ENCODE results near the gene GMPS. TPM values are rescaled to one million over a fixed set of nuclear protein-coding genes. Genes with fewer than 3 reads are reported as not detected.
"Not testable (repeated sequence)": the region's sequence is repeated elsewhere in the genome, so short reads cannot be mapped to it uniquely, and the experiment has no call there.

The GMPS gene
- 33.7 and 41.7 TPM in 2 replicates for total RNA-seq

GRCh38 chr3:155870133-155870944 is at the start of gene GMPS:
TSS of gene GMPS (plus strand) at chr3:155870650. CDS start at chr3:155870871, 221 bp downstream.
- Histone ChIP-seq H3K4me3 (ENCODE audit: low read depth, low read length) (peak within 1 kb of the TSS; percentile 99), H3K27me3 (ENCODE audit: control insufficient read depth, insufficient read depth, low read length) (no peaks in the 10 kb centered on the region), H3K36me3 (ENCODE audit: control insufficient read depth, insufficient read depth, low read length) (no peaks in the 10 kb centered on the region)
- TF ChIP-seq, protein P1, sequence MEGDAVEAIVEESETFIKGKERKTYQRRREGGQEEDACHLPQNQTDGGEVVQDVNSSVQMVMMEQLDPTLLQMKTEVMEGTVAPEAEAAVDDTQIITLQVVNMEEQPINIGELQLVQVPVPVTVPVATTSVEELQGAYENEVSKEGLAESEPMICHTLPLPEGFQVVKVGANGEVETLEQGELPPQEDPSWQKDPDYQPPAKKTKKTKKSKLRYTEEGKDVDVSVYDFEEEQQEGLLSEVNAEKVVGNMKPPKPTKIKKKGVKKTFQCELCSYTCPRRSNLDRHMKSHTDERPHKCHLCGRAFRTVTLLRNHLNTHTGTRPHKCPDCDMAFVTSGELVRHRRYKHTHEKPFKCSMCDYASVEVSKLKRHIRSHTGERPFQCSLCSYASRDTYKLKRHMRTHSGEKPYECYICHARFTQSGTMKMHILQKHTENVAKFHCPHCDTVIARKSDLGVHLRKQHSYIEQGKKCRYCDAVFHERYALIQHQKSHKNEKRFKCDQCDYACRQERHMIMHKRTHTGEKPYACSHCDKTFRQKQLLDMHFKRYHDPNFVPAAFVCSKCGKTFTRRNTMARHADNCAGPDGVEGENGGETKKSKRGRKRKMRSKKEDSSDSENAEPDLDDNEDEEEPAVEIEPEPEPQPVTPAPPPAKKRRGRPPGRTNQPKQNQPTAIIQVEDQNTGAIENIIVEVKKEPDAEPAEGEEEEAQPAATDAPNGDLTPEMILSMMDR (IDR thresholded peaks at IDR 0.05; ENCODE audit: insufficient read depth, low read length, poor library complexity, severe bottlenecking), result peak; percentile 29
- peak; percentile 60 for DNase-seq (ENCODE audit: low read depth)

GRCh38 chr3:155828490-155829098 is 41.9 kb upstream of the GMPS start:
- H3K36me3 ChIP-seq (ENCODE audit: control insufficient read depth, insufficient read depth, low read length); DNase-seq (ENCODE audit: low read depth); H3K4me3 ChIP-seq (ENCODE audit: low read depth, low read length); H3K27me3 ChIP-seq (ENCODE audit: control insufficient read depth, insufficient read depth, low read length): not testable (repeated sequence)

- no peaks in the 10 kb centered on the region for H3K36me3 ChIP-seq (ENCODE audit: control insufficient read depth, insufficient read depth, low read length)
- H3K27me3 ChIP-seq (ENCODE audit: control insufficient read depth, insufficient read depth, low read length), result no peaks in the 10 kb centered on the region
- DNase-seq (ENCODE audit: low read depth), result no peak
- no peak overlapping the region for H3K4me3 ChIP-seq (ENCODE audit: low read depth, low read length)
- TF ChIP-seq, protein P1 (IDR thresholded peaks at IDR 0.05; ENCODE audit: insufficient read depth, low read length, poor library complexity, severe bottlenecking), result no peak
Measured at GRCh38 chr3:155835341-155836071, 34.9 kb upstream of the GMPS start.

DNA sequence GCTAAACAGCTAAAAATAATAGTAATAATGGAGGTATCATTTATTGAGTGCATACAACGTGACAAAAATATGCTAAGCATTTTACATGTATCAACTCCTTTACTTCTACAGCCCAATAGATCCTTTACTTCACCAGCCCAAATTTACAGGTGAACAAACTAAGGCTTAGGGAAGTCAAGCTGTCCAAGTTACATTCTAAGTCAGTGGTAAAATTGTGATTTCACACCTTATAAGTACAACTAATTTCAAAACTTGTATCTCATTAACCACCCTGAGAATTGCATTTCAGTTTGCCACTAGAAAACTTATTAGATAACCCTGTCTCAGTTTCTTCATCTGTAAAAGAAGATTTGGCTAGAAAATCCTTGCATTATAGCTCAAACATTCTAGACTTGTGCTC is 26.9 kb upstream of the GMPS start:
- Histone ChIP-seq H3K4me3 (ENCODE audit: low read depth, low read length) (no peak overlapping the region), H3K27me3 (ENCODE audit: control insufficient read depth, insufficient read depth, low read length) (no peaks in the 10 kb centered on the region), H3K36me3 (ENCODE audit: control insufficient read depth, insufficient read depth, low read length) (no peaks in the 10 kb centered on the region)
- no peak for DNase-seq (ENCODE audit: low read depth)
- TF ChIP-seq, protein P1 (IDR thresholded peaks at IDR 0.05; ENCODE audit: insufficient read depth, low read length, poor library complexity, severe bottlenecking), result no peak

DNA sequence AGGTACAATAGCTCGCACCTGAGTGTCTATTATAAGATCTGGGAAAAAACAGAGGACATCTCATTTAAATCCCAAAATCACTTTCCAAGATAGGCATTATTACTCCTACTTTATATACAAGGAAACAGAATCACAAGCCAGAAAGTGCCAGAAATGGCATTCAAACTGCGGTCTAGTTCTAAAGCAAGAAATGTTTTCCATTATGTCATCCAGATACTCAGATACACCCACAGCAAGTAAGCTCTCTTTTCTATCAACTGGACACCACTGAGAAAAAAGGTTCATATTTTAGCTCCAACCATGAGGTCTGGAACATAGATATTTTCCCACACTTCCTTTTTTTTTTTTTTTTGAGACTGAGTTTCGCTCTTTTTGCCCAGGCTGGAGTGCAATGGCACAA is 24.3 kb upstream of the GMPS start:
- Histone ChIP-seq H3K4me3 (ENCODE audit: low read depth, low read length) (no peak overlapping the region), H3K36me3 (ENCODE audit: control insufficient read depth, insufficient read depth, low read length) (no peaks in the 10 kb centered on the region), H3K27me3 (ENCODE audit: control insufficient read depth, insufficient read depth, low read length) (no peaks in the 10 kb centered on the region)
- DNase-seq (ENCODE audit: low read depth), result no peak
- TF ChIP-seq, protein P1 (IDR thresholded peaks at IDR 0.05; ENCODE audit: insufficient read depth, low read length, poor library complexity, severe bottlenecking), result no peak

DNA sequence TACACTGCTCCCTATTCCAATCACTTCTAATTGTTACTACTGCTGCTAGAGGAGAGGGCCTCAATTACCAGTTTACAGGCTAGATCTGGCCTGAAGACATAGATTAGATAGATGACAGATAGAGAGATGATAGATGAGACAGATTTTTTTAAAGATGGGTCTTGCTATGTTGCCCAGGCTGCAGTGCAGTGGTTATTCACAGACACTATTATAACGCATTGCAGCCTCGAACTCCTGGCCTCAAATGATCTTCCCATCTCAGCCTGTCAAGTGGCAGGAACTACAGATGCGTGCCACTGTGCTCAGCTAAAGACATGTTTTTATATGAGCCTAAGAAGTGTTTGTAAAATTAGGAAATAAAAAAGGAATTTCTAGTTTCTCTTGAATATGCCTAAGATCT is 22.5 kb upstream of the GMPS start:
- Histone ChIP-seq H3K4me3 (ENCODE audit: low read depth, low read length) (no peak overlapping the region), H3K27me3 (ENCODE audit: control insufficient read depth, insufficient read depth, low read length) (no peaks in the 10 kb centered on the region), H3K36me3 (ENCODE audit: control insufficient read depth, insufficient read depth, low read length) (no peaks in the 10 kb centered on the region)
- no peak for DNase-seq (ENCODE audit: low read depth)
- TF ChIP-seq, protein P1 (IDR thresholded peaks at IDR 0.05; ENCODE audit: insufficient read depth, low read length, poor library complexity, severe bottlenecking), result no peak

DNA sequence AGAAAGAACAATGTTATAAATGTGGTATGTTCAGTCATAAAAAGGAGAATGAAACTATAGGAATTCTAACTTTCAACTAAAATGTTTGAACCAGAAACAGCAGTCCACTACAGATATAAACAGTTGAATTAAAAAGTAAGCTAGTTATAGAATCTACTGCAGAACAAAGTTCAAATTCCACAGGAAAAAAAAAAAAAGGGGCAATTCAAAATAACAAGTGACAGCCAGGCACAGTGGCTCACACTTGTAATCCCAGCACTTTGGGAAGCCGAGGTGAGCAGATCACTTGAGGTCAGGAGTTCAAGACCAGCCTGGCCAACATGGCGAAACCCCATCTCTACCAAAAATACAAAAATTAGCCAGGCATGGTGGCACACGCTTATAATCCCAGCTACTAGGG is 21.0 kb upstream of the GMPS start:
- DNase-seq (ENCODE audit: low read depth); H3K36me3 ChIP-seq (ENCODE audit: control insufficient read depth, insufficient read depth, low read length); H3K27me3 ChIP-seq (ENCODE audit: control insufficient read depth, insufficient read depth, low read length); H3K4me3 ChIP-seq (ENCODE audit: low read depth, low read length): not testable (repeated sequence)
